ENCODE data around the gene CD82. TPM values are rescaled to one million over a fixed set of nuclear protein-coding genes. Genes with fewer than 3 reads are reported as not detected.

Gene CD82
- total and polyA plus RNA-seq, 2 of the 8 experiments (the other 6 are each of a cell fraction or from before 2014, with no cell fraction given): 7.9 to 10.3 TPM

- H3K79me2 ChIP-seq (ENCODE audit: control insufficient read depth in 1 of 2, insufficient read depth in 2 of 2, low read length in 2 of 2): no peaks in the 10 kb centered on the region
- H3K23ac ChIP-seq (ENCODE audit: insufficient read length): no peak overlapping the region
- ChIA-PET CTCF (ENCODE audit: partially characterized antibody) (interaction anchor here (0.8 to 2.9 kb wide), 7 partner anchors 10 to 44 kb away, joined by 3 to 9 read pairs (median 6); no protein-coding TSS in a partner anchor), POLR2A (ENCODE audit: partially characterized antibody) (interaction anchor here (1.5 to 1.6 kb wide), 2 partner anchors 8 to 13 kb away, joined by 3 read pairs; no protein-coding TSS in a partner anchor)
- no peak overlapping the region for H3K4me3 ChIP-seq (ENCODE audit: extremely low read depth in 1 of 4, insufficient read depth in 2 of 4, low read depth in 3 of 4, low read length in 4 of 4)
- H2BK15ac ChIP-seq (ENCODE audit: low read length): no peak overlapping the region; the same call in 1 of the 2 replicates
- no peak overlapping the region for H3K4ac ChIP-seq (replicated peaks; ENCODE audit: insufficient read length, low read depth, low read length)
- no peak overlapping the region for H2BK5ac ChIP-seq (ENCODE audit: low read depth, low read length)
- H3K27me3 ChIP-seq (replicated peaks in 1 of 4; ENCODE audit: control insufficient read depth in 3 of 4, extremely low read depth in 1 of 4, insufficient read depth in 3 of 4, low read length in 3 of 4): no peaks in the 10 kb centered on the region; a peak in 2 of 7 replicates
- FAIRE-seq (no peak), DNase-seq (ENCODE audit: low read depth in 1 of 2, low spot score in 2 of 2) (no peak)
- H4K20me1 ChIP-seq (replicated peaks in 1 of 2; ENCODE audit: control insufficient read depth in 1 of 2, insufficient read depth in 2 of 2, low read length in 2 of 2): no peaks in the 10 kb centered on the region
- H4K5ac ChIP-seq (ENCODE audit: insufficient read length, low read depth, low read length): no peak overlapping the region
- no peak overlapping the region for H2AFZ ChIP-seq (ENCODE audit: low read length)
- no peak overlapping the region for H3K56ac ChIP-seq (replicated peaks; ENCODE audit: insufficient read length, low read depth, low read length)
- no peaks in the 10 kb centered on the region for H3K23me2 ChIP-seq (ENCODE audit: low read depth, low read length)
- H3K18ac ChIP-seq (ENCODE audit: extremely low read depth, low read length): no peak overlapping the region
- H3K9me3 ChIP-seq (ENCODE audit: insufficient read depth in 2 of 2, low read depth in 1 of 2, low read length in 1 of 2): no peaks in the 10 kb centered on the region
- no peak overlapping the region for H3K4me2 ChIP-seq (ENCODE audit: insufficient read depth in 1 of 2, low read depth in 2 of 2, low read length in 2 of 2)
- H2BK120ac ChIP-seq (replicated peaks; ENCODE audit: low read depth, low read length): no peak overlapping the region
- TF ChIP-seq BACH1 (IDR thresholded peaks at IDR 0.05; ENCODE audit: low read length) (no peak), CREB1 (IDR thresholded peaks at IDR 0.05) (no peak), RFX5 (IDR thresholded peaks at IDR 0.05; ENCODE audit: borderline replicate concordance, low read depth, low read length) (no peak), SRF (IDR thresholded peaks at IDR 0.05; ENCODE audit: low read depth, low read length) (no peak), NRF1 (IDR thresholded peaks at IDR 0.05; ENCODE audit: low read depth, low read length) (no peak), CTBP2 (IDR thresholded peaks at IDR 0.05; ENCODE audit: borderline replicate concordance, insufficient read depth, insufficient read length, low read length) (no peak), JUND (IDR thresholded peaks at IDR 0.05; ENCODE audit: low read length) (no peak), TCF12 (IDR thresholded peaks at IDR 0.05; ENCODE audit: low read depth, low read length) (no peak), EGR1 (IDR thresholded peaks at IDR 0.05; ENCODE audit: borderline replicate concordance, low read depth, low read length) (no peak)
- no peak overlapping the region for H4K8ac ChIP-seq (ENCODE audit: extremely low read depth, insufficient read depth, low read length)
- H3K14ac ChIP-seq (ENCODE audit: insufficient read length): no peak overlapping the region
- 93 to 100% methylated on average over 1 to 7 of the region's 7 CpGs for WGBS, 2 experiments (ENCODE audit: extremely low coverage in 1 of 2, insufficient coverage in 1 of 2, insufficient read length in 1 of 2, insufficient replicate concordance in 2 of 2, low coverage in 1 of 2, low lambda C conversion rate in 2 of 2, missing lambda C conversion rate in 1 of 2)
- H3K36me3 ChIP-seq (ENCODE audit: control insufficient read depth in 2 of 4, insufficient read depth in 4 of 4, low read length in 3 of 4): no peaks in the 10 kb centered on the region
- H3K79me1 ChIP-seq (ENCODE audit: low read depth, low read length): no peaks in the 10 kb centered on the region
- H2BK20ac ChIP-seq (ENCODE audit: low read length): no peak overlapping the region
- 0 out of 2 replicates have a peak overlapping the region, but pooled peaks have one; percentile 27 for H2AK5ac ChIP-seq (ENCODE audit: low read depth, low read length)
- H4K91ac ChIP-seq (replicated peaks; ENCODE audit: insufficient read length, low read length): no peak overlapping the region
- no peak overlapping the region for H2BK12ac ChIP-seq (ENCODE audit: low read depth, low read length)
- H3K4me1 ChIP-seq (replicated peaks in 1 of 4; ENCODE audit: control insufficient read depth in 3 of 4, insufficient read depth in 4 of 4, low read length in 3 of 4): peaks cover 0 to 2% (median 0%) of the 10 kb centered on the region in 4 experiments; a peak in 2 of 7 replicates
- no peak overlapping the region for H3K9ac ChIP-seq (replicated peaks in 1 of 4; ENCODE audit: extremely low read depth in 1 of 4, low read depth in 3 of 4, low read length in 3 of 4)
- no peak overlapping the region for H3K27ac ChIP-seq (ENCODE audit: low read depth, low read length)
These were observed 7.0 kb downstream of the CD82 start for GRCh38 chr11:44572436-44572835.
